DOHH2 (cell line): ENCODE results near the gene ABI2.

Experiments
- CTCF ChIP-seq: fragments of 200-600 bp; sonication (generic); IDR thresholded peaks from one replicate; pipeline ENCODE4 v1.5.1; 2014; ENCODE audit warnings: antibody characterized with exemption, mild to moderate bottlenecking, low read depth, low read length; ENCODE audit not compliant: poor library complexity, severe bottlenecking
- EZH2phosphoT487 ChIP-seq: fragments of 200-600 bp; sonication (generic); IDR thresholded peaks from 2 replicates; pipeline ENCODE4 v1.6.1; 2017; ENCODE audit warnings: borderline replicate concordance, mild to moderate bottlenecking, antibody characterized with exemption, low read length, moderate library complexity, mixed read lengths

GRCh38 chr2:203354966-203355365, 26.8 kb downstream of the ABI2 start:
- no peak for TF ChIP-seq CTCF
- no peak for TF ChIP-seq EZH2phosphoT487
